ENCODE measurements around the gene CNOT1. TPM values are rescaled to one million over a fixed set of nuclear protein-coding genes. Genes with fewer than 3 reads are reported as not detected.

The CNOT1 gene
- total RNA-seq, 1 experiment from 2014 or later = 230 TPM

GRCh38 chr16:58543685-58544084 lies 85.9 kb downstream of the CNOT1 start:
- no TSS peak for BruUV-seq (replicated peaks)
- intact Hi-C loops (cut with micrococcal nuclease) = loop anchor here (5.0 kb wide), 1 partner anchor 34 kb away; no protein-coding TSS in a partner anchor
- H4K20me1 ChIP-seq (ENCODE audit: insufficient read depth) = no peaks in the 10 kb centered on the region; the same call in 1 of the 2 replicates
- no peaks in the 10 kb centered on the region for H3K9me2 ChIP-seq (ENCODE audit: insufficient read depth)
- H3K9ac ChIP-seq (ENCODE audit: low read length) = no peak overlapping the region
- TF ChIP-seq YY1 (IDR thresholded peaks at IDR 0.05; ENCODE audit: extremely low read depth, insufficient replicate concordance, low read depth, low read length) = no peak
- no peak for TF ChIP-seq EZH2 (IDR thresholded peaks at IDR 0.05)
- TF ChIP-seq ZBTB33 (IDR thresholded peaks at IDR 0.05; ENCODE audit: extremely low read depth, insufficient replicate concordance, low read length) = no peak
- no peak for TF ChIP-seq POLR2A (IDR thresholded peaks at IDR 0.05; ENCODE audit: borderline replicate concordance, extremely low read depth, insufficient read depth, insufficient read length)
- TF ChIP-seq SP1 (IDR thresholded peaks at IDR 0.05; ENCODE audit: low read depth) = no peak
- TF ChIP-seq POLR2AphosphoS5 (IDR thresholded peaks at IDR 0.05; ENCODE audit: low read depth, low read length) = no peak
- no peak for TF ChIP-seq RAD21 (IDR thresholded peaks at IDR 0.05; ENCODE audit: low read depth)
- no peak for TF ChIP-seq CTCF (IDR thresholded peaks at IDR 0.05 in 2 of 3, conservative IDR thresholded peaks at IDR 0.05 in 1 of 3; ENCODE audit: borderline replicate concordance in 1 of 3, insufficient read depth in 1 of 3, low read depth in 2 of 3, low read length in 2 of 3)
- TF ChIP-seq JUND (IDR thresholded peaks at IDR 0.05) = no peak
- no peak overlapping the region for H3K27ac ChIP-seq (ENCODE audit: low read depth, low read length)
- H3K27me3 ChIP-seq (ENCODE audit: insufficient read depth, low read length) = no peaks in the 10 kb centered on the region
- POLR2A ChIA-PET = no interaction called here
- H3K4me1 ChIP-seq (ENCODE audit: control insufficient read depth in 1 of 2, insufficient read depth in 2 of 2, low read length in 2 of 2) = no peaks in the 10 kb centered on the region
- H3K9me3 ChIP-seq (ENCODE audit: control insufficient read depth in 1 of 2, insufficient read depth in 1 of 2, low read depth in 1 of 2, low read length in 2 of 2) = no peaks in the 10 kb centered on the region
- no peak overlapping the region for H2AFZ ChIP-seq (ENCODE audit: low read depth, low read length, poor library complexity, severe bottlenecking)
- no peak overlapping the region for H3K4me2 ChIP-seq (ENCODE audit: low read length)
- CTCF ChIA-PET = no interaction called here
- RAD21 ChIA-PET (ENCODE audit: low non-redundant PET in 1 of 2, low total read pairs in 2 of 2, uncharacterized antibody in 2 of 2, unreplicated experiment in 2 of 2) = no interaction called here
- H3K36me3 ChIP-seq (ENCODE audit: control insufficient read depth in 1 of 2, insufficient read depth in 2 of 2, low read length in 2 of 2) = peaks cover 80% of the 10 kb centered on the region in 2 experiments
- DNase-seq (ENCODE audit: low read depth, low spot score) (no peak), ATAC-seq (no peak)
- peaks cover 20% of the 10 kb centered on the region; the same call in 1 of the 2 replicates for H3K79me2 ChIP-seq (ENCODE audit: insufficient read depth, low read length)
- H3K4me3 ChIP-seq (replicated peaks in 1 of 2; ENCODE audit: low read depth in 1 of 2, low read length in 2 of 2) = no peak overlapping the region

All from HCT116 (cell line).